Brain pericyte (primary cell): ENCODE results near the gene PLAAT3.
"Not testable (repeated sequence)": the region's sequence is repeated elsewhere in the genome, so short reads cannot be mapped to it uniquely, and the experiment has no call there.

Experiments
- DNase-seq: peaks from one replicate; pipeline ENCODE4 v3.0.0-alpha.2; 2012; ENCODE audit warnings: low read depth, low spot score

PLAAT3 gene

GRCh38 chr11:63537293-63538101 is 76.7 kb downstream of the PLAAT3 start:
- peak; percentile 86 for DNase-seq

- peak; percentile 18 for DNase-seq
Observed at GRCh38 chr11:63536669-63537292, 77.5 kb downstream of the PLAAT3 start, which contains the start of gene PLAAT4. TSS of gene PLAAT4 (plus strand) at chr11:63536808. CDS start at chr11:63536869, 61 bp downstream.

- DNase-seq: no peak
Observed at GRCh38 chr11:63535734-63536133, 78.5 kb downstream of the PLAAT3 start.

DNA sequence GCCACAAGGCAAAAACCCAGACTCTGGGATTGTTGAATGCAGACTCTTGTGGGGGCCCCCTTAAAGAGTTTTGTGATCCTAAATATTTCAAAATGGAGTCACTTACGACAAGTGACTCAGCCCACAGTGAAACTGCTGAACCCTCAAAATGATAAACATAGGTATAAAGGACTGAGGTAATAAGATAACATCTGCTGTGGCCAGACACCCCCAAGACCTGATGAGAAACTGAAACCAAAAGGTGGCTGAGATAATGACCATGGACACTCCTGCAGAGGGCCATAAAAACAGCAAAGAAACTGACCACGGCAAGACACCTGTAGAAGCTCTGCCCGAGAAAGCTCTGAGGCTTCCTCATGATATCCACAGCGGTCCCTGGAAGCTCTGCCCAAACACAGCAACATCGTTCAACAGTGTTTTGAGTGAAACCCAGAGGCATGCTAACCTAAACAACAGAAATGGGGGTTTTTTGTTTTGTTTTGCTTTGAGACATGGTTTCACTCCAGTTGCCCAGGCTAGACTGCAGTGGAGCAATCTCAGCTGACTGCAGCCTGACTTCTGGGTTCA is 79.3 kb downstream of the PLAAT3 start:
- no peak for DNase-seq

DNA sequence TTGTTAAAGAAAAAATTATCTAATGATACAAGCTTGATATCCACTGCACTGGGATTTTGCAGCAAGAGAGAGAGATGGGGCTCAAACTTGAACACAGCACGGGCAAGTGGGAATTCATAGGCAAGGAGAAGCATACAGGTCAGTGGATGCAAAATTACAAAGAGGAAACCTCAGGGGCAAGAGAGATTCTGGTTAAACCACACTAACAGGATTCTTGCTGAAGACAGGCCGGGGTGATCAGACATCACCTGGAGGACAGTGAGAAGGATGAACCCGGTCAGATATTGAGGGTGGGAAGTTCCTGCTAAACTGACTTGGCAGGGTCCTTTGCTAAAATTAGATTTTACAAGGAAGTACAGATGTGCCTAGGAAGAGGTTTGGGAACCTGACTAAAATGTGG is 80.2 kb downstream of the PLAAT3 start:
- no peak for DNase-seq

- DNase-seq: no peak
Observed at GRCh38 chr11:63532799-63533475, 81.3 kb downstream of the PLAAT3 start.

DNA sequence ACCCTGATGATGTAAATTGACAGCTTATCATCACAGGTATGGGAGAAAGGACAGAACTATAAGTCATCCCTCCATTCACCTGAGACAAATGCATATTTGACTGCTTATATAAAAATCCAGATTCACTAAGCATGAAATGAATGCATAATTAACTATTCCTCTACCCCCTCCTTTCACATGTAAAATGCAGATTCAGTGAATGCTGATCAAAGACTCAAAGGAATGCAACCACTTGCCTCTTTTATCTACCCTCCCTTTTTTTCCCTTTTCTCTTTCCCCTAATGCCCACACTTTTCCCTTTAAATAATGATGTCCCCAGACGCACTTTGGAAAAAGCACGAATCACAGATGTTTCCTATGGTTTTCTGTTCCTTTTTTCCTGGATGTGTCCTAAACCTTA is 82.1 kb downstream of the PLAAT3 start:
- DNase-seq: no peak

DNA sequence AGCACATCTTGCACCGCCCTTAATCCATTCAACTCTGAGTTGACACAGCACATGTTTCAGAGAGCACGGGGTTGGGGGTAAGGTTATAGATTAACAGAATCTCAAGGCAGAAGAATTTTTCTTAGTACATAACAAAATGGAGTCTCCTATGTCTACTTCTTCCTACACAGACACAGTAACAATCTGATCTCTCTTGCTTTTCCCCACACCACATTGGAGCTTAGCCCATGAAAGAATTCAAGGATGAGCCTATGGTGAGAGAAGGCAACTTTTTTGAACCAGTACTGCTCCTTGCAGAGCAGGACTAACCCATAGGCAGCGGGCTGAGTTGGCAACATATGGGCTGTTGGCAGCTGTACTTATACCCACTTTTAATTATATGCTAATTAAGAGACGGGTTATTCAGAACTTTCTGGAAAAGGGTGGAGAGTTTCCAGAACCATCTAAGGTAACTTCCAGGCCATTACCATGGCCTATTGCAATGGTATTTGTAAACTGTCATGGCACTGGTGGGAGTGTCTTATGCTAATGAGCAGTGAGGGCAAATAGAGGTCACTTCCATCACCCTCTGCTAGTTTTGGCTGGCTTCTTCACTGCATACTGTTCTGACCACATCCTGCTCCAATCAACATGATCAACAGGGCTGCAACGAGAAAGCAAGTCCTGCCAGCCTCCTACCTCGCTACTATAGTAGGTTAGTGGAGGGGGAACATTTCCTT is 83.0 kb downstream of the PLAAT3 start:
- peak; percentile 42 for DNase-seq

DNA sequence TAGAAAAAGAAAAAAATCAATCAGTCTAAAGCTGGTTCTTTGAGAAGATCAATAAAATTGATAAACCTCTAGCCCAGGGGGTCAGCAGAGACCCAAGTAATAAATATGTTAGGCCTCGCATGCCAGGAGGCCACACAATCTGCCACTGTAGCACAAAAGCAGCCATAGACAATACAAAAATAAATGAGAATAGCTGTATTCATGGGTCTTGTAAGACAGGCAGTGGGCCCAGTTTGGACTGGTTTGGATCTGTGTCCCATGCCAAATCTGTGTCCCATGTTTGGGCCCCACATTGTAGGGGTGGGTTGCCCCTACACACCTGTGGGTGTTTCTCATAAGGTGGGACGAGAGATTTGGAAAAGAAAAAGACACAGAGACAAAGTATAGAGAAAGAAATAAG is 84.2 kb downstream of the PLAAT3 start:
- DNase-seq: no peak

- not testable (repeated sequence) for DNase-seq
Observed at GRCh38 chr11:63529373-63529772, 84.9 kb downstream of the PLAAT3 start.

GRCh38 chr11:63528729-63529278 is 85.4 kb downstream of the PLAAT3 start:
- not testable (repeated sequence) for DNase-seq

DNA sequence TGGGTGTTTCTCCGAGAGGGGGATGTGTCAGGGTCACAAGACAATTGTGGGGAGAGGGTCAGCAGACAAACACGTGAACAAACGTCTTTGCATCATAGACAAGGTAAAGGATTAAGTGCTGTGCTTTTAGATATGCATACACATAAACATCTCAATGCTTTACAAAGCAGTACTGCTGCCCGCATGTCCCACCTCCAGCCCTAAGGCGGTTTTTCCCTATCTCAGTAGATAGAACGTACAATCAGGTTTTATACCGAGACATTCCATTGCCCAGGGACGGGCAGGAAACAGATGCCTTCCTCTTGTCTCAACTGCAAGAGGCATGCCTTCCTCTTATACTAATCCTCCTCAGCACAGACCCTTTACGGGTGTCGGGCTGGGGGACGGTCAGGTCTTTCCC is 86.1 kb downstream of the PLAAT3 start:
- not testable (repeated sequence) for DNase-seq

DNA sequence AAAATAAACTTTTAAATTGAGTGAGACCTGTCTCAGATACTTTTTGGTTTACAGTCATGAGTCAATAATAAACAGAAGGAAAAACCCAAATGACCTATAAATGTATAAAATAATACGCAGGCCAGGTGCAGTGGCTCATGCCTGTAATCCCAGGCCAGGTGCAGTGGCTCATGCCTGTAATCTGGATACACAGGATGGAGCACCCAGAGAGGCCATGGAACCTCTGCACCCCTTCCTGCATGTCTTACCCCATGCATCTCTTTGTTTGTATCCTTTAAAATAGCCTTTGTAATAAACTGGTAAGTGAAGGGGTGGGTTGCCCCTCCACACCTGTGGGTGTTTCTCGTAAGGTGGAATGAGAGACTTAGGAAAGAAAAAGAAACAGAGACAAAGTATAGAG is 86.6 kb downstream of the PLAAT3 start:
- DNase-seq: no peak
